ENCODE data around the gene NUP107.
"Not testable (repeated sequence)": the region's sequence is repeated elsewhere in the genome, so short reads cannot be mapped to it uniquely, and the experiment has no call there.

The NUP107 gene

GRCh38 chr12:68686595-68687521, at the start of gene NUP107:
NUP107 (plus strand) TSS chr12:68686978; CDS start chr12:68687066, 88 bp downstream.
- peak; percentile 97 for DNase-seq

GRCh38 chr12:68637439-68637838, 49.3 kb upstream of the NUP107 start:
- not testable (repeated sequence) for DNase-seq

- no peak for DNase-seq
Measured at GRCh38 chr12:68638171-68638570, 48.6 kb upstream of the NUP107 start.

GRCh38 chr12:68638721-68639395, 47.9 kb upstream of the NUP107 start:
- no peak for DNase-seq

GRCh38 chr12:68639396-68639767, 47.4 kb upstream of the NUP107 start:
- DNase-seq = no peak

GRCh38 chr12:68641138-68641537, 45.6 kb upstream of the NUP107 start:
- DNase-seq = peak; percentile 58

GRCh38 chr12:68646484-68646883, 40.3 kb upstream of the NUP107 start:
- no peak for DNase-seq

- DNase-seq = no peak
Measured at GRCh38 chr12:68647507-68647906, 39.3 kb upstream of the NUP107 start.

- no peak for DNase-seq
Measured at GRCh38 chr12:68648179-68648578, 38.6 kb upstream of the NUP107 start.

GRCh38 chr12:68665016-68665569, 21.7 kb upstream of the NUP107 start:
- no peak for DNase-seq

- DNase-seq = no peak
Measured at GRCh38 chr12:68667291-68667690, 19.5 kb upstream of the NUP107 start.

GRCh38 chr12:68667896-68668295, 18.9 kb upstream of the NUP107 start:
- no peak for DNase-seq

GRCh38 chr12:68671179-68671578, 15.6 kb upstream of the NUP107 start:
- no peak for DNase-seq

GRCh38 chr12:68673788-68674187, 13.0 kb upstream of the NUP107 start:
- DNase-seq = peak; percentile 60

GRCh38 chr12:68674376-68674775, 12.4 kb upstream of the NUP107 start:
- no peak for DNase-seq

GRCh38 chr12:68675101-68675842, 11.5 kb upstream of the NUP107 start:
- DNase-seq = peak; percentile 80

GRCh38 chr12:68676854-68677253, 9.9 kb upstream of the NUP107 start:
- not testable (repeated sequence) for DNase-seq

- no peak for DNase-seq
Measured at GRCh38 chr12:68686262-68686594, 550 bp upstream of the NUP107 start.

- no peak for DNase-seq
Measured at GRCh38 chr12:68695454-68695853, 8.7 kb downstream of the NUP107 start.

GRCh38 chr12:68699486-68699885, 12.7 kb downstream of the NUP107 start:
- DNase-seq = no peak

GRCh38 chr12:68727776-68728175, 41.0 kb downstream of the NUP107 start:
- no peak for DNase-seq

GRCh38 chr12:68733661-68734071, 46.9 kb downstream of the NUP107 start:
- DNase-seq = no peak

- no peak for DNase-seq
Measured at GRCh38 chr12:68739891-68740290, 53.1 kb downstream of the NUP107 start.

Data from CD4-positive, alpha-beta T cell treated with Interleukin-17A for 1 hour (primary cell).